Right lobe of liver (tissue), 4 donors: ENCODE data around the gene DSCAM.

ENCODE experiments used
- POLR2A ChIP-seq: fragments of 450-650 bp; IDR thresholded peaks from one replicate; pipeline ENCODE4 v1.6.1; 2017; ENCODE audit warnings: antibody characterized with exemption, mild to moderate bottlenecking
- TF ChIP-seq, protein P1 (sequence below), 4 donors: fragments of 200-600 bp in 3 of 4; fragments of 450-650 bp in 1 of 4; IDR thresholded peaks; one replicate each; pipeline versions ENCODE4 v1.5.1 to v1.8.0; 2016 to 2022; ENCODE audit warnings: antibody characterized with exemption in 4 of 4, mild to moderate bottlenecking in 2 of 4
- donor health status: DM: no; HTN: no; CAD: no.
- donor health status: DM: no; HTN: no; CAD: no.
- donor health status: DM: no; HTN: yes; CAD: no.

DNA sequence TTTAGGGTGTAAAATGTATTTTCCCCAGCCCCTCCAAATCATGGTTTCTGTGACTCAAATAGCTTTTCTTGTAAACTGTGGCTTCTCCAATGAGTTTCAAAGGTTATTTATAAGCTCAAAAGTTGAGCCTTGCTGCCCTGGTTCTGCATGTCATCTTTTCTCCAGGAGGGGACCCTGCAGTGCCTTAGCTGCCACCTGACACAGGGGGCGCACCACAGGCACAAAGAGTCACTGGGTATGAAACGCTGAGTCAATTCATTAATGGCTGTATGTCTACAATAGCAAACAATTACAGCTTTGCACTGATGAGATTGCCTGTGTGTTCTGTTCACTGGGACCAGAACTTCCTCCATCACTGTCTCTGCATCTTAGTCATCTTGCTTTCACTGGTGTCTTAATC lies 878.9 kb downstream of the DSCAM start:
- TF ChIP-seq, protein P1, sequence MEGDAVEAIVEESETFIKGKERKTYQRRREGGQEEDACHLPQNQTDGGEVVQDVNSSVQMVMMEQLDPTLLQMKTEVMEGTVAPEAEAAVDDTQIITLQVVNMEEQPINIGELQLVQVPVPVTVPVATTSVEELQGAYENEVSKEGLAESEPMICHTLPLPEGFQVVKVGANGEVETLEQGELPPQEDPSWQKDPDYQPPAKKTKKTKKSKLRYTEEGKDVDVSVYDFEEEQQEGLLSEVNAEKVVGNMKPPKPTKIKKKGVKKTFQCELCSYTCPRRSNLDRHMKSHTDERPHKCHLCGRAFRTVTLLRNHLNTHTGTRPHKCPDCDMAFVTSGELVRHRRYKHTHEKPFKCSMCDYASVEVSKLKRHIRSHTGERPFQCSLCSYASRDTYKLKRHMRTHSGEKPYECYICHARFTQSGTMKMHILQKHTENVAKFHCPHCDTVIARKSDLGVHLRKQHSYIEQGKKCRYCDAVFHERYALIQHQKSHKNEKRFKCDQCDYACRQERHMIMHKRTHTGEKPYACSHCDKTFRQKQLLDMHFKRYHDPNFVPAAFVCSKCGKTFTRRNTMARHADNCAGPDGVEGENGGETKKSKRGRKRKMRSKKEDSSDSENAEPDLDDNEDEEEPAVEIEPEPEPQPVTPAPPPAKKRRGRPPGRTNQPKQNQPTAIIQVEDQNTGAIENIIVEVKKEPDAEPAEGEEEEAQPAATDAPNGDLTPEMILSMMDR (IDR thresholded peaks at IDR 0.05) = no peak
- TF ChIP-seq POLR2A = no peak
